Upper lobe of left lung (tissue), 4 donors: ENCODE results near the gene ABCA8.

Experiments used
- EP300 ChIP-seq, 4 donors: sonication (generic); formaldehyde crosslinking; IDR thresholded peaks; one replicate each; pipeline ENCODE4 v1.5.1; 2017; ENCODE audit warnings: antibody characterized with exemption in 4 of 4, control low read depth in 2 of 4
- POLR2AphosphoS5 ChIP-seq, 2 donors: sonication (generic); formaldehyde crosslinking; IDR thresholded peaks; one replicate each; pipeline ENCODE4 v1.5.1; 2017; ENCODE audit warnings: antibody characterized with exemption in 2 of 2
- TF ChIP-seq, protein P1 (sequence below), 6 experiments: fragments of 450-650 bp in 4 of 6; fragments of 200-600 bp in 2 of 6; sonication (generic) in 2 of 6; IDR thresholded peaks; one replicate each; pipeline ENCODE4 v1.5.1; 2016 to 2019; ENCODE audit warnings: antibody characterized with exemption in 6 of 6

DNA sequence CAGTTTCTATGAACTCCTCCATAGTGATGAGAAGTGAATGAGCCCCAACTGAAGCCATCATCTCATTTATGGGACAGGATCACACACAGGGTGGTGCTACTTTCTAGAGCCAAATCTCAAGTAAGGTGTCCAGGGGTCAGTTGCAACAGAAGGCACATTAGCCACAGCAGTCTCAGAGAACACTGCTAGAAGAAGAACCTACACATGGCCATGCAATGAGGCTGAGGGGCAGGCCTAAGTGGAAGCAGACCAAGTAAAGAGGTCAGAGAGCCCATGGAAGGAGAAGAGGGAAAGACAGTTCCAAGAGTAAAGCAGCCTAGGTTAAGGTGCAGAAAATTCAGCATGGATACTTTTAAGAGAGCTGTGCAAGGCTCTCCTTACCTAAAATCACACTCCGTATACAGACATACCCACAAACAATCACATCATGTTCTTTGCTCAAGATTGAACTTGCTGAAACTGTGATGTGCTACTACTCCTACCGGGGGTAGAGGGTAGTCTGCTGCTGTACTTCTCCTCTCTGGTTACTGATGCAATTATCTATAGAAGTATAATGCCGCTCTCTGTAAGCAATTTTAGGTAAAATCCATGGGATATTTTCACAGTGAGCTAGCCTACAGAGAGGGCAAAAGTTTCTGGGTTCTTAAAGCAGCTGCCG is 1.7 kb downstream of the ABCA8 start:
- TF ChIP-seq EP300 (IDR thresholded peaks at IDR 0.05) (no peak), POLR2AphosphoS5 (IDR thresholded peaks at IDR 0.05) (no peak)
- TF ChIP-seq, protein P1, sequence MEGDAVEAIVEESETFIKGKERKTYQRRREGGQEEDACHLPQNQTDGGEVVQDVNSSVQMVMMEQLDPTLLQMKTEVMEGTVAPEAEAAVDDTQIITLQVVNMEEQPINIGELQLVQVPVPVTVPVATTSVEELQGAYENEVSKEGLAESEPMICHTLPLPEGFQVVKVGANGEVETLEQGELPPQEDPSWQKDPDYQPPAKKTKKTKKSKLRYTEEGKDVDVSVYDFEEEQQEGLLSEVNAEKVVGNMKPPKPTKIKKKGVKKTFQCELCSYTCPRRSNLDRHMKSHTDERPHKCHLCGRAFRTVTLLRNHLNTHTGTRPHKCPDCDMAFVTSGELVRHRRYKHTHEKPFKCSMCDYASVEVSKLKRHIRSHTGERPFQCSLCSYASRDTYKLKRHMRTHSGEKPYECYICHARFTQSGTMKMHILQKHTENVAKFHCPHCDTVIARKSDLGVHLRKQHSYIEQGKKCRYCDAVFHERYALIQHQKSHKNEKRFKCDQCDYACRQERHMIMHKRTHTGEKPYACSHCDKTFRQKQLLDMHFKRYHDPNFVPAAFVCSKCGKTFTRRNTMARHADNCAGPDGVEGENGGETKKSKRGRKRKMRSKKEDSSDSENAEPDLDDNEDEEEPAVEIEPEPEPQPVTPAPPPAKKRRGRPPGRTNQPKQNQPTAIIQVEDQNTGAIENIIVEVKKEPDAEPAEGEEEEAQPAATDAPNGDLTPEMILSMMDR (IDR thresholded peaks at IDR 0.05): no peak
